ENCODE data around the gene GABBR2.

DNA sequence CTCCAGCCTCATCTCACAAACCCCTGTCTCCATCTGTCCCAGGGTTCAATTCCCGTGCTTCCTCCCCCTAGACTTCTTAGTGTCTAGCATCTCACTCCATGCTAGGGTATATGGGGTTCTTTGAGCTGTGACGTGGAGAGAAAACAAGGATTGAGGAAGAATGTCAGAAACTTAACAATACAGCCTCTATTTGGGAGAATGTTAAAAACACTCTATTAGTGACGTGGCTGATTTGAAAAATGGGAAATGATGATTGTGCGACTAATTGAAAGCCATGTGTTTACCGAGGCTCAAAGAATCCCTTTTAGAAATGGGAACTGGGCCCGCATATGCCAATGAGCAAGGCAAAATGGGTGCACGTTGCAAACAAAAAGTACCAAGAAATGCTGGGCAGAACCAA is 380.6 kb downstream of the GABBR2 start:
- TF ChIP-seq POLR2A (IDR thresholded peaks at IDR 0.05): no peak
- TF ChIP-seq, protein P1, sequence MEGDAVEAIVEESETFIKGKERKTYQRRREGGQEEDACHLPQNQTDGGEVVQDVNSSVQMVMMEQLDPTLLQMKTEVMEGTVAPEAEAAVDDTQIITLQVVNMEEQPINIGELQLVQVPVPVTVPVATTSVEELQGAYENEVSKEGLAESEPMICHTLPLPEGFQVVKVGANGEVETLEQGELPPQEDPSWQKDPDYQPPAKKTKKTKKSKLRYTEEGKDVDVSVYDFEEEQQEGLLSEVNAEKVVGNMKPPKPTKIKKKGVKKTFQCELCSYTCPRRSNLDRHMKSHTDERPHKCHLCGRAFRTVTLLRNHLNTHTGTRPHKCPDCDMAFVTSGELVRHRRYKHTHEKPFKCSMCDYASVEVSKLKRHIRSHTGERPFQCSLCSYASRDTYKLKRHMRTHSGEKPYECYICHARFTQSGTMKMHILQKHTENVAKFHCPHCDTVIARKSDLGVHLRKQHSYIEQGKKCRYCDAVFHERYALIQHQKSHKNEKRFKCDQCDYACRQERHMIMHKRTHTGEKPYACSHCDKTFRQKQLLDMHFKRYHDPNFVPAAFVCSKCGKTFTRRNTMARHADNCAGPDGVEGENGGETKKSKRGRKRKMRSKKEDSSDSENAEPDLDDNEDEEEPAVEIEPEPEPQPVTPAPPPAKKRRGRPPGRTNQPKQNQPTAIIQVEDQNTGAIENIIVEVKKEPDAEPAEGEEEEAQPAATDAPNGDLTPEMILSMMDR (IDR thresholded peaks at IDR 0.05): no peak

All from adrenal gland (tissue), 5 donors.